Activated T-cell treated with anti-CD3 and anti-CD28 coated beads for 48 hours (primary cell): Measurements from ENCODE around the gene SLC38A10.

Experiments
- DNase-seq: peaks from one replicate; pipeline ENCODE4 v3.0.0-alpha.2; 2020; ENCODE audit warnings: low read depth

The SLC38A10 gene

GRCh38 chr17:81241648-81242420 is 53.3 kb downstream of the SLC38A10 start:
- peak; percentile 67 for DNase-seq

GRCh38 chr17:81241203-81241602 is 53.9 kb downstream of the SLC38A10 start:
- no peak for DNase-seq

GRCh38 chr17:81240761-81241160 is 54.3 kb downstream of the SLC38A10 start:
- no peak for DNase-seq

GRCh38 chr17:81239714-81240555 is 55.2 kb downstream of the SLC38A10 start:
- peak; percentile 48 for DNase-seq

- peak; percentile 92 for DNase-seq
Measured at GRCh38 chr17:81238815-81239713, 56.0 kb downstream of the SLC38A10 start, which contains the start of the genes NDUFAF8 and TEPSIN. TSS of gene NDUFAF8 (plus strand) at chr17:81239318. CDS start at chr17:81239364, 46 bp downstream. TSS of gene TEPSIN (minus strand) at chr17:81239055. CDS start at chr17:81239033, 22 bp downstream.

- no peak for DNase-seq
Measured at GRCh38 chr17:81238490-81238814, 56.7 kb downstream of the SLC38A10 start.

GRCh38 chr17:81237591-81238489 is 57.3 kb downstream of the SLC38A10 start:
- no peak for DNase-seq

- DNase-seq: no peak
Measured at GRCh38 chr17:81236784-81237183, 58.3 kb downstream of the SLC38A10 start.

GRCh38 chr17:81235822-81236740 is 59.0 kb downstream of the SLC38A10 start:
- no peak for DNase-seq

- no peak for DNase-seq
Measured at GRCh38 chr17:81234940-81235821, 59.9 kb downstream of the SLC38A10 start.

GRCh38 chr17:81234506-81234855 is 60.6 kb downstream of the SLC38A10 start:
- DNase-seq: no peak

- DNase-seq: no peak
Measured at GRCh38 chr17:81233811-81234505, 61.1 kb downstream of the SLC38A10 start.

- DNase-seq: no peak
Measured at GRCh38 chr17:81233316-81233715, 61.8 kb downstream of the SLC38A10 start.

- no peak for DNase-seq
Measured at GRCh38 chr17:81232616-81233241, 62.4 kb downstream of the SLC38A10 start.

- DNase-seq: no peak
Measured at GRCh38 chr17:81231766-81232581, 63.1 kb downstream of the SLC38A10 start.

- no peak for DNase-seq
Measured at GRCh38 chr17:81231121-81231645, 63.9 kb downstream of the SLC38A10 start.
